Fibroblast of gingiva (primary cell): ENCODE results near the gene DNAJC15.
"Not testable (repeated sequence)": the region's sequence is repeated elsewhere in the genome, so short reads cannot be mapped to it uniquely, and the experiment has no call there.

Experiments
- DNase-seq: peaks from one replicate; pipeline ENCODE4 v3.0.0-alpha.2; 2011; ENCODE audit warnings: low read depth

Gene DNAJC15

DNA sequence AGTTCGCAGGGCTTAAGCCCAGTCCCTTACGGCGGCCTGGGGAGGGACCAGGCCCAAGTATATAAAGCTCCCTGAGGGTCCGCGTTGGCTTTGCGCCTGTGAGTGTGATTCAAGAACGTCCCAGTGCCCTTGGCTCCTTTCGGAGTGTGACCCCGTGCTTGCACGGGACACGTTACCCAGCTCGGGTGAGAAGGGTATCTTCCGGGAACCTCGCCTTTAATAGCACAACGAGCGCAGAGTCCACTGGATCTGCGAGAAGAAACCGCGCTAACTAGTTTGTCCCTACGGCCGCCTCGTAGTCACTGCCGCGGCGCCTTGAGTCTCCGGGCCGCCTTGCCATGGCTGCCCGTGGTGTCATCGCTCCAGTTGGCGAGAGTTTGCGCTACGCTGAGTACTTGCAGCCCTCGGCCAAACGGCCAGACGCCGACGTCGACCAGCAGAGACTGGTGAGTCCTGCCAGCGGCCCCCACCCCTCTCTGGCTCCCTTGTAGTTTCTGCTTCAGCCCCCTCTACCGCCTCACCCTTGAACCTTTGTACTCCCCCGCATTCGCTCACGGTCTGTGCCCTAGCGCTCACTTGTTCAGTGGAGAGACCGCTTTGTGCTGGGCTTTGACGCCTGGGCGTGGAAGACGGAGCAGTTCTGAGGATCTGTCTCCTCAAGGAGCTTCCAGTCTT is at the start of gene DNAJC15:
Gene DNAJC15 (plus strand): TSS at position 298 of the 675 bp plus-strand sequence. CDS start 41 bp downstream, at position 339.
- DNase-seq, result peak; percentile 89

DNA sequence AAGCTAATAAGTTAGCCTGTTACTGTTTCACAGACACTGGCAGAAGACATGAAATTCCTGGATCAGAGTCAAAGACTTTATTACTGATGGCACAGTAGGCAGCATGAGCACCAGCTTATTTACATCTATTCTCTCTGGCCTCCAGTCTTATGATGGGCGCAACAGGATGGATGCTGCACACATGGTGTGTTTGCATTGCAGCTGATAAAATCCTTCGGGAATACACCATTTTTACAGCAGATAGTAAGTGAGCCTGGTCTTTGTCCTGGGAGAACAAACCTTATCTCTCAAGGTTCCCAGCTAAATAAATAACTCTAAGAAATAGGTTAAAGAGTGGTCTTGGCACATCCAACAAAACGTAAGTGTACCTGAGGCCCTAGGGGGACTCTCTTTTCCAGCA is 47.3 kb upstream of the DNAJC15 start:
- DNase-seq, result no peak

GRCh38 chr13:42977219-42977659 is 46.1 kb upstream of the DNAJC15 start:
- no peak for DNase-seq

- peak; percentile 88 for DNase-seq
These were observed 42.1 kb upstream of the DNAJC15 start for GRCh38 chr13:42981317-42981716.

- DNase-seq, result no peak
These were observed 41.5 kb upstream of the DNAJC15 start for GRCh38 chr13:42981853-42982252.

DNA sequence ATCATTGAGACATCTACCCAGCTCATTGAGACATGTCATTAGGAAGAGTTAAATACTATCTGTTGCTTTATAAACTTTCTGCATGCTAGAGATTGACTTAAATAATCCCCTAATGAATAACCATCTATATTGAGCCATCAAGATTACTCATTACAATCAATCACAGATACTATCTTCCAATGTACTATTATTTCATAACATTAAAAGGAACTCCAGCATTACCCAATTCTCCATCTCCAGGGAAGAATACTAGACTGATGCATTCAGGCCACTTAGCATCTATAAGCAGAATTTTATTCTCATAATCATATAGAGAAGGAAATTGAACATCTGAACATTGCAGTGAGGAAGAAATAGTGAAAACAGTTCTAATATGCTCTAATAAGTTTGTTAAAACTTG is 39.4 kb upstream of the DNAJC15 start:
- DNase-seq, result no peak

DNA sequence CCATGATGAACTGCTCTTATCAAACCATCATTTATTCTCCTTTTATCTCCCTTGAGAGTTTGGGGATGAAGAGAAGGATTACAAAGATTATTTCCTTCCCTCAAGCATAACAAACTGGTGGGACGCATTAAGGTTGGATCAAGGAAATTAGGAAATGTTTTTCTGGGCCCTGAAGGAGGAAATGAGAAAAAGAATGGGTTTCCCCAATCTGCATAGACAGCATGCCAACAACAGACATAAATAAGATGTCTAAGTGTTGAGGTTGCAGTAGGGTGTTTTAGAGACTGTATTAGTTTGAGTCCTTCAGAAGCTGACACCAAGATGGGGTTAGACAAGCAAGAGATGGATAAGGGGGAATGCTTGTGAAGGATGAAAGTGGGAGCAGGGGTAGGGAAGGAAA is 38.7 kb upstream of the DNAJC15 start:
- no peak for DNase-seq

DNA sequence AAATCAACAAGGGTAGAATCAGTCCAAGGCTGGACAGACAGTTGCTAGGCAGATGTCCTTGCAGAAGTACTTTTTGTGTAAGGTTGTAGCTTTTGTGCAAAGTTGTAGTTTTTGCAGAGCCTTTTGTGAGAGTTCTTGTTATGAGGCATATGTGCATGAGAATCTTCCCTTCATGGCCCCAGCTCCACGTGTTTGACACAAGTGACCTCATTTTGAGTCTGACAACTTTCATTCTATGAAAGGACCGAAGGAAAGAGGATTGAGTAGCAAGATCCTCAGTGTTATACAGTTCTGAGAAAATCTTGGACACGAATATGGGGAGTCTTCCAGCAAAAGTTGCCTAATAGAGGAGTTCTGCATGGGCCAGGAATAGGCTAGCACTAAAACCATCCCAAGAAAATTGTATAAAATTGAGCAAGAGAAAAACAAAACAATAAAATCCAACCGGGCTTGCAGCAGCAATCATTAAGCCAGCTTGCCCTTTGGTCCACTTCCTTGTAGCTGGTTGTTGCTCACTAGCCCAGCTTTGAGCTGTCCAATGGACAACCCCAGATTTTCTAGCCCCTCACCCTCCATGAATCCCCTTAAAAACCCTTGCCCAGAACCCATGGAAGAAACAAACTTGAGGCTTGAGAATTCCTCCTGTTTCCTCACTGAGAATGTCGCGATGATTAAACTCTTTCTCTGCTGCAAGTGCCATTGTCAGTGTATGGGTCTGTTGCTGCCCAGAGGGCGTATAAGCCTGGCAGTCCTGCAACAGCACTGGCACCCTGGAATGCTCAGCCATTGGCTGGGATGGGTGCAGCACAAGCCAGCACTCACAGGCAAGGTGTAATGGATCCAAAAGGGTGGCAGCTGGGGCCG is 37.8 kb upstream of the DNAJC15 start:
- DNase-seq, result peak; percentile 90

DNA sequence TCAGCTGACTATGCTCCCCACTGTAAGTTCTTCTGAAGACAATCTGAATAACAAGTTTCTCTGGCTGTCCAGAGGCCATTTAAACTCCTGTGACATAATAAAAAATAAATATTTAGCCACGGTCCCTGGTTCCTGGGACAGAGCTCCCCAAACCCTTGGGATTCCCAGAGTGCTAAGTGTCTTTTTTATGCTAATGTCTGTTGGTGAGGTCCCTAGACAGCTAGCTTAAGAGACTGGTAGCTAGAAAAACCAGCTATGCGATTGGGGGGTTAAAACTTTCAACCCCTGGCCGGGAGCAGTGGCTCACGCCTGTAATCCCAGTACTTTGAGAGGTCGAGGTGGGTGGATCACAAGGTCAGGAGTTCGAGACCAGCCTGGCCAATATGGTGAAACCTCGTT is 37.2 kb upstream of the DNAJC15 start:
- DNase-seq, result no peak

- DNase-seq, result peak; percentile 77
These were observed 32.8 kb upstream of the DNAJC15 start for GRCh38 chr13:42990291-42991232.

GRCh38 chr13:42991233-42991897 is 32.0 kb upstream of the DNAJC15 start:
- not testable (repeated sequence) for DNase-seq

DNA sequence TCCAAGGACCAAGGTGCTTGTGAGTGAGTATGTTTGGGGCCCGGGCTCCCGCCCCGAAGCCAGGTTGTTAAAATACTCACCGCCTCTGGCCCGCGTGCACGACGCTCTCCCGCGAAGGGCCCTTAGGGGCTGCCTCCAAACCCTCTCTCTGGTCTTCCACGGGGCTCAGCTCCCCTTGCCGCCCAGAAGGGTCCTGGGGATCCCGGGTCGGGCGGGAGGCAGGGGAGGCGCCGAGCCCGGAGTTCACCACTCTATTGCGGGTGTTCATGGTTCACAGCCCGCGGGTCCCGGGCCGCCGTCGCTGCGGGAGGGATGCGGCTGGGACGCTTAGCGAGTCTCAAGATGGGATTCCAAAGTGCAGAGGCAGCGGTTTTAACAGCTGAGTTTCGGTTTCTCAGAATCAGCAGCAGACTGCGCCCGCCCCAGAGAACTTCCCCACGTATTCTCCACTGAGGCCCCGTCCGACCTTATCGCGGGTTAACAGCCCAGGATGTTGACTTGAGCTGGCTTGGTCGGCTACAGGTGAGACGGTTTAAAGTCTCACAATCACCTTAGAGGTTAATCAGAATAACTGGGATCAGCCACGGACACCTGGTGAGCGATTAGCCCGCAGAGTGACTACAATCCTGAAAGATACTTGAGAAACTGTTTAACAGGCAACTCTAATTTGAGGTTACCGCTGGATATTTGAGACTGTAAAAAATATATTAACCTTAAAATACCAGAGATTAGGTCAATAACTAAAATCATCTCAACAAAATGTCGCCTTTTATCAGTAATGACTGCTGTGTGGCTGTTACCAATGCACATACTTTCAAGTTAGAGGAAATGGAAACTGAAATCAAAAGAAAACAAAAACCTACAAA is 31.3 kb upstream of the DNAJC15 start, which contains the start of gene EPSTI1:
Gene EPSTI1 (minus strand): TSS at position 344 of the 866 bp plus-strand sequence. CDS start 76 bp downstream, at position 268.
- peak; percentile 65 for DNase-seq

DNA sequence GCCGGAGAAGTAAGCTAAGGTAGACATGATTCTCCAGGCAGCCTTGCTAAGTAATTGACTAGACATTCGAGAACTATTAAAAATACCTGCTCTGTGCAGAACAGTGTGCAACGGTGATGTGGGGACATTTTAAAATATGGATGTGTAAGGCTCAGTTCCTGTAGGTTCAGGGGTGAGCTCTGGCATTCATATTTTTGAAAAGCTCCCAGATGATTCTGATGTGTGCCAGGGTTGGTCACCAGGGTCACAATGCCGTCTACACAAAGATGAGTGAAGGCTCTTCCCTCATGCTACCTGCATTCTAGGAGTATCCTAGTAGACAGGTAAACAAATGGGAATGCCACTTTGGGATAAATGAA is 30.6 kb upstream of the DNAJC15 start:
- DNase-seq, result no peak

GRCh38 chr13:42994878-42995277 is 28.5 kb upstream of the DNAJC15 start:
- no peak for DNase-seq

GRCh38 chr13:42996584-42996983 is 26.8 kb upstream of the DNAJC15 start:
- DNase-seq, result peak; percentile 83

GRCh38 chr13:42997381-42997780 is 26.0 kb upstream of the DNAJC15 start:
- DNase-seq, result no peak

DNA sequence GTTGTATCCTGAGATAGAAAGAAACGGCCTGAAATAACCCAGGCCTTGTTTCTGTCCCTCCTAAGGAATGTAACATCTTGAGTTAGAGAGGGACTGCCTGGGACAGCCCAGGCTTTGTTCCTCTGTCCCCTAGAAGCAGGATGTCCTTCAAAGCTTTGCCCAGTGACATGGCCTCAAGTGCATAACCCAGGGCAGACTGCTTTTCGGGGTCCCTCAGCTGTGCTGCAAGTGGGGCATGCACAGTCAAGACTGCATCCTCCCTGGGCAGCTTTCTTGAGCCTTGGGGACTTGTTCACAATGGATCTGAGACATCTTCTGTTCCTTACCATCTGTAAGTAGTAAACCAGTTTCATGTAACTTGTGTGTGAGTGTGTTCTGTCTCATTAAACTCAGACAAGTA is 23.9 kb upstream of the DNAJC15 start:
- no peak for DNase-seq

DNA sequence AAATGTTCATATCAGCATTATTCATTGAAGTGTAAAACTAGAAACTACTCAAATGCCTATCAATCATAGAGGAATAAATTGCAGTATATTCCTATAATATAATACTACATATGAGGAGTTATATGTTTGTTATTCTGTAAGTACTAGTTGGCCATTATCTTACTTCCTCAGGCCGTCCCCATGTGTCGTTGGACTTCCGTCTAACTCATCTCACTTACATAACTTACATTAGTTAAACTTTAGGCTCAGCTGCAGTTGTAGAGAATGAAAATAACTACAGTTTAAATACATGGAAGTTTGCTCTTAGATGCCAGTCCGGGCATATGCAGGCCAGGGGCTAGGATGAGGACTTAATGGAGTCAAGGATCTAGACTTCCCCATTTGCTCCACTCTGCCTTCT is 22.7 kb upstream of the DNAJC15 start:
- no peak for DNase-seq

DNA sequence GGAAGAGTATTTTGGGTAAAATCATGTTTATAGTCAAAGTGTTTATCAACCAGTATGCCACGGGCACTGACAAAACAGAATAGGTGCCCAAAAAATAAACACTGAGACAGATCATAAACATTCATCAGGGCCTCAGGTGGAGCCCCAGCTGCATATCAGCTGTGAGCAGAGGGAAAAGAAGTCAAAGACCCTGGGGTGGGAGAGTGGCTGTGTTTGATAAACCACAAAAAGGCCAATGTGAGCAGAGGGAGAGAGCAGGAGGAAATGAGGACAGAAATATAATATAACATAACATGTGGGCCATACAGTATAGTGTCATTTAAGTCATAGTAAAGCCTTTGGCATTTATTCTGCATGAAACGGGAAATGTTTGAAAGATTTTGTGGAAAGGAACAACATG is 21.4 kb upstream of the DNAJC15 start:
- DNase-seq, result no peak

DNA sequence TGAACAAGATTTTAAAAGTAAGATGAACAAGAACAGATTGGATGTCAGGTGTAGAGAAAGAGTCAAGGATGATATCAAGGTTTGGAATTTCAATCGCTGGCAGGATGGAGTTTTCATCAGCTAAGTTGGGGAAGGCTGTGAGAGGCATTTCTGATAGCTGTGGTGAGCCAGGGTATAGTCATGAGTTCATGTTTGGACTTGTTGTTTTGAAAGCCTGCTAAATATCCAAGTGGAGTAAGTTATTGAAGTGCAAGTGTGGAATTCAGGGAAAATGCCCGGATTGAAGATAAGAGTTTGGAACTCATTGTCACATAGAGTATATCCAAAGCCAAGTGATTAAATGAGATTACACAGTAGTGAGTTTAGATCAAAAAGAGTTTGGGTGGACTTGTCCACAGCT is 20.4 kb upstream of the DNAJC15 start:
- no peak for DNase-seq

GRCh38 chr13:43003729-43004128 is 19.7 kb upstream of the DNAJC15 start:
- DNase-seq, result no peak
